Parietal lobe (tissue), 1 donor: ENCODE data around the gene OR6C4. TPM values are rescaled to one million over a fixed set of nuclear protein-coding genes. Genes with fewer than 3 reads are reported as not detected.

Experiments used
- total RNA-seq: library from RNA; depleted of rRNA; stranded (reverse); fragments of >200 nt; gene quantifications from one replicate; pipeline ENCODE4 v1.2.3, GENCODE V29; 2014

OR6C4 gene
- total RNA-seq = not detected

DNA sequence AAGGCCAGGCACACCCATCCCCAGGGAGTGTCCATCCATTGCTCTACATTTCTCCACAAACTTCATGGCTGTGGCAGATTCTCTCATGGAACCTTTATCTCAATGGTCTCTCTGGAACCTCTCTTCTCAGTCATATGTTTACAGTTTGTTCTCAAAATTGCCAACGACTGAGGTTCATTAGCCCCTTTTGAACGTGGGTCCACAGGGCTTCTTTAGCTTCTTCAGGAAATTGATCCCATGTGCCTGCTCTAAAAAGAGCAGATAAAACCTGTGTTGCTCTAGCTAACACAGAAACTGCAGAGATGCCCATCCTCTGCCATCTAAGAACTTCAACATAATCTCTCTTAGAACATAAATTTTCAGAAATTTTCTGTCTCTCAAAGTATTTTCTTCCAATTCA lies at the start of gene OR6C4:
Gene OR6C4 (plus strand): TSS at position 301 of the 400 bp plus-strand sequence. CDS start 1,625 bp downstream, outside the sequence.

DNA sequence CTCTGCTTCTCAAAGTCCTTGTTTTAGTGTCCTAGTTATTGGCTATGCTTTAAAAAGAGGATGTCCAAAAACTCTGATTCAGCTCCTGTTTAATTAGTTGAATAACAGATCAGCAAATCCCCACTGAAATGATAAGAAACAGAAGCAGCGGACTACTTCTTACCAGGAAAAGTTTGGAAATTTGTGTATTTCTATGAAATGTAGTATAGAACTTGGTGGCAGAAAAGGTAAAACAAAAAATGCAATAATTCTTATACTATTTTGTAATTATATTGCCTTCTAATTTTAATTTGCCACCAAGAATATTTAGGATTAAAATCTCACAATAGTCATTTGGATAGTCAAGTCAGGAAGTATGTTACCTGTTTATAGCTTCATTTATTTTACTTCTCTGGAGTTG lies 22.8 kb downstream of the OR6C4 start, which contains the start of gene OR2AP1:
Gene OR2AP1 (plus strand): TSS at position 301 of the 400 bp plus-strand sequence. CDS start 1,947 bp downstream, outside the sequence.

Other genes starting within 250 kb of the OR6C4 start
- not detected for gene OR6C1, start 235.3 kb upstream of the OR6C4 start, total RNA-seq
- not detected for gene OR6C3, start 218.9 kb upstream of the OR6C4 start, total RNA-seq
- not detected for gene OR6C75, start 186.6 kb upstream of the OR6C4 start, total RNA-seq
- not detected for gene OR6C65, start 149.1 kb upstream of the OR6C4 start, total RNA-seq
- not detected for gene OR6C76, start 123.3 kb upstream of the OR6C4 start, total RNA-seq
- gene OR6C2, start 105.5 kb upstream of the OR6C4 start, total RNA-seq = not detected
- not detected for gene OR6C70, start 79.5 kb upstream of the OR6C4 start, total RNA-seq
- gene OR6C68, start 57.2 kb upstream of the OR6C4 start, total RNA-seq = not detected
- gene OR2AP1, start 22.9 kb downstream of the OR6C4 start, total RNA-seq = not detected
- not detected for gene OR10P1, start 87.3 kb downstream of the OR6C4 start, total RNA-seq
- gene ITGA7, start 158.3 kb downstream of the OR6C4 start, total RNA-seq = 11.6 TPM
- 22.8 TPM for gene BLOC1S1, start 166.4 kb downstream of the OR6C4 start, total RNA-seq
- 9.1 TPM for gene RDH5, start 170.8 kb downstream of the OR6C4 start, total RNA-seq
- gene CD63, start 179.4 kb downstream of the OR6C4 start, total RNA-seq = 119 TPM
- 11.0 TPM for gene GDF11, start 193.5 kb downstream of the OR6C4 start, total RNA-seq